ENCODE data around the gene WDHD1.

WDHD1 gene

DNA sequence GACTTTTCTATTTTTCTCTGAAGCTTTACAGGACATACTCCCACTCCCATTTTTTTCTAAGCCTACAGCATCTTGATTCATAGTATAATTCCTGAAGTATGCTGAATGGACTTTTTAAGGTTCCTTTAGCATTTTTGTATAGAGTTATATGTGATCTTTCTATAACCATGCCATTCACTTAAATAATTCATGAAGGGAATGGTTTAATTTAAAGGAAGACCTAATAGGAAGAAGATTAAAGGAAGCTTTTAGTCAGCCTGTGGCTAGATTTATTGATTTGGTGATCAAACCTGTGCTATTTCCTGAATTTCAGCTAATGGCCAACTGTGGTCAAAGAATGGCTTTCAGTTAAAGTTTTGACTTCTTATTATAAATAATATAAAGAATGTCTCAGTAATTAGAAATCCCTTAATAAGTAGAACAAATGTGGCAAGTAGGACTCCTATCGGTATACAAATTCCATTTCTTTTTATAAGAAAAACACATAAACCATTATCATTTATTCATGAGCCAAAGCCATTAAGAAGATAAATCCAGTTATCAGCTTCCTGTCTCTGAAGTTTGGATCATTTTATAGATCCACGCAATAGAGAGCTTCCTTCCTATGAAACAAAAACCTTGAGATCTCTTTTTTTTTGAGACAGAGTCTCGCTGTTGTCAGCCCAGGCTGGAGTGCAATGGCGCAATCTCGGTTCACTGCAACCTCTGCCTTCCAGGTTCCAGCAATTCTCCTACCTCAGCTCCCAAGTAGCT lies 20.6 kb upstream of the WDHD1 start:
- Histone ChIP-seq H3K79me2 (ENCODE audit: control insufficient read depth, low read length) (peaks cover 10% of the 10 kb centered on the region), H3F3A (ENCODE audit: control insufficient read depth, insufficient read depth) (peaks cover 40% of the 10 kb centered on the region), H3K27ac (ENCODE audit: low read depth, low read length) (no peak overlapping the region), H3K4me3 (ENCODE audit: low read length) (no peak overlapping the region), H3K9me2 (replicated peaks; ENCODE audit: control insufficient read depth, low read length) (no peaks in the 10 kb centered on the region), H3K4me1 (ENCODE audit: control insufficient read depth, low read length) (peaks cover 7% of the 10 kb centered on the region), H3K27me3 (ENCODE audit: control insufficient read depth, low read length) (no peaks in the 10 kb centered on the region), H3K9me3 (ENCODE audit: control insufficient read depth, insufficient read depth, low read length) (no peaks in the 10 kb centered on the region), H4K20me1 (ENCODE audit: control insufficient read depth, insufficient read depth, low read depth, low read length) (peaks cover 4% of the 10 kb centered on the region; the same call in 1 of the 2 replicates), H3K4me2 (ENCODE audit: low read length) (no peak overlapping the region), H3K36me3 (ENCODE audit: control insufficient read depth, low read length) (peaks cover 35% of the 10 kb centered on the region)
- no peak for TF ChIP-seq EZH2phosphoT487 (IDR thresholded peaks at IDR 0.05; ENCODE audit: borderline replicate concordance, low read length)
- TF ChIP-seq, protein P1, sequence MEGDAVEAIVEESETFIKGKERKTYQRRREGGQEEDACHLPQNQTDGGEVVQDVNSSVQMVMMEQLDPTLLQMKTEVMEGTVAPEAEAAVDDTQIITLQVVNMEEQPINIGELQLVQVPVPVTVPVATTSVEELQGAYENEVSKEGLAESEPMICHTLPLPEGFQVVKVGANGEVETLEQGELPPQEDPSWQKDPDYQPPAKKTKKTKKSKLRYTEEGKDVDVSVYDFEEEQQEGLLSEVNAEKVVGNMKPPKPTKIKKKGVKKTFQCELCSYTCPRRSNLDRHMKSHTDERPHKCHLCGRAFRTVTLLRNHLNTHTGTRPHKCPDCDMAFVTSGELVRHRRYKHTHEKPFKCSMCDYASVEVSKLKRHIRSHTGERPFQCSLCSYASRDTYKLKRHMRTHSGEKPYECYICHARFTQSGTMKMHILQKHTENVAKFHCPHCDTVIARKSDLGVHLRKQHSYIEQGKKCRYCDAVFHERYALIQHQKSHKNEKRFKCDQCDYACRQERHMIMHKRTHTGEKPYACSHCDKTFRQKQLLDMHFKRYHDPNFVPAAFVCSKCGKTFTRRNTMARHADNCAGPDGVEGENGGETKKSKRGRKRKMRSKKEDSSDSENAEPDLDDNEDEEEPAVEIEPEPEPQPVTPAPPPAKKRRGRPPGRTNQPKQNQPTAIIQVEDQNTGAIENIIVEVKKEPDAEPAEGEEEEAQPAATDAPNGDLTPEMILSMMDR (IDR thresholded peaks at IDR 0.05; ENCODE audit: low read depth, low read length, poor library complexity, severe bottlenecking), result no peak

DNA sequence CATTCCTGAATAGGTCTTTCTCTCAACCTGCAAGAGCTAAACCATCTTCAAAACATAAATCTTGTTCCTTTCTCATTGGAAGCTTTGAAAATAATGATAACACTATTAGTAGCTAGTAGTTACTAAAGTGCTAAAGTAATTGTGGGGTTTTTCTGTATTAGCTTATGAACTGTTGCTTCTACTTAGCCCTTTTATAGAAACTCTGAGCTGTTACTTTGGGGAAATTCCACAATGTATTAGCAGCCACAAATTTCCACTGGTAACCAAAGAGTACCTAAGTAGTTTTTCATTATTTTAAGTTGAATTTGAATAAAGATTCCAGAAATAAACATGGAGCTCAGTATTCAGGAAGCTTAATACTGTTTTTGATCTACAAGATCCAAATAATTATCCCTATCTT lies 18.2 kb upstream of the WDHD1 start:
- Histone ChIP-seq H3K9me3 (ENCODE audit: control insufficient read depth, insufficient read depth, low read length) (no peaks in the 10 kb centered on the region), H3K9me2 (replicated peaks; ENCODE audit: control insufficient read depth, low read length) (no peaks in the 10 kb centered on the region), H3F3A (ENCODE audit: control insufficient read depth, insufficient read depth) (peaks cover 40% of the 10 kb centered on the region), H3K4me1 (ENCODE audit: control insufficient read depth, low read length) (no peaks in the 10 kb centered on the region), H4K20me1 (ENCODE audit: control insufficient read depth, insufficient read depth, low read depth, low read length) (no peaks in the 10 kb centered on the region), H3K27ac (ENCODE audit: low read depth, low read length) (no peak overlapping the region), H3K4me3 (ENCODE audit: low read length) (no peak overlapping the region), H3K36me3 (ENCODE audit: control insufficient read depth, low read length) (peaks cover 33% of the 10 kb centered on the region), H3K27me3 (ENCODE audit: control insufficient read depth, low read length) (no peaks in the 10 kb centered on the region), H3K4me2 (ENCODE audit: low read length) (no peak overlapping the region), H3K79me2 (ENCODE audit: control insufficient read depth, low read length) (peaks cover 13% of the 10 kb centered on the region)
- TF ChIP-seq, protein P1 (IDR thresholded peaks at IDR 0.05; ENCODE audit: low read depth, low read length, poor library complexity, severe bottlenecking), result no peak
- TF ChIP-seq EZH2phosphoT487 (IDR thresholded peaks at IDR 0.05; ENCODE audit: borderline replicate concordance, low read length), result no peak

DNA sequence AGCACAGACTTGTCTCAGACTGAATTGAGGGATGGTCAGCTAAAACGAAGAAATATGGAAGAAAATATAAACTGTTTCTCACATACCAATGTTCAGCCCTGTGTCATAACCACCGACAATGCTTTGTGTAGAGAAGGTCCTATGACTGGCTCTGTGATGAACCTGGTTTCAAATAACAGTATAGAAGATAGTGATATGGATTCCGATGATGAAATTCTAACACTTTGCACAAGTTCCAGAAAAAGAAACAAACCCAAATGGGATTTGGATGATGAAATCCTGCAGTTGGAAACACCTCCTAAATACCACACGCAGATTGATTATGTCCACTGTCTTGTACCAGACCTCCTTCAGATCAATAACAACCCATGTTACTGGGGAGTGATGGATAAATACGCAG lies 16.6 kb upstream of the WDHD1 start:
- Histone ChIP-seq H3K36me3 (ENCODE audit: control insufficient read depth, low read length) (peaks cover 42% of the 10 kb centered on the region), H3K79me2 (ENCODE audit: control insufficient read depth, low read length) (peaks cover 28% of the 10 kb centered on the region), H3K4me2 (ENCODE audit: low read length) (no peak overlapping the region), H3K27ac (ENCODE audit: low read depth, low read length) (no peak overlapping the region), H3F3A (ENCODE audit: control insufficient read depth, insufficient read depth) (peaks cover 29% of the 10 kb centered on the region), H3K4me1 (ENCODE audit: control insufficient read depth, low read length) (no peaks in the 10 kb centered on the region), H4K20me1 (ENCODE audit: control insufficient read depth, insufficient read depth, low read depth, low read length) (no peaks in the 10 kb centered on the region), H3K9me3 (ENCODE audit: control insufficient read depth, insufficient read depth, low read length) (no peaks in the 10 kb centered on the region), H3K27me3 (ENCODE audit: control insufficient read depth, low read length) (no peaks in the 10 kb centered on the region), H3K4me3 (ENCODE audit: low read length) (no peak overlapping the region), H3K9me2 (replicated peaks; ENCODE audit: control insufficient read depth, low read length) (no peaks in the 10 kb centered on the region)
- TF ChIP-seq EZH2phosphoT487 (IDR thresholded peaks at IDR 0.05; ENCODE audit: borderline replicate concordance, low read length), result no peak
- TF ChIP-seq, protein P1 (IDR thresholded peaks at IDR 0.05; ENCODE audit: low read depth, low read length, poor library complexity, severe bottlenecking), result no peak

All from DOHH2 (cell line).